Chondrocyte (in vitro differentiated cells): ENCODE data around the gene ANO4. TPM values are rescaled to one million over a fixed set of nuclear protein-coding genes. Genes with fewer than 3 reads are reported as not detected.

Source experiments
- DNase-seq: peaks from one replicate; pipeline ENCODE4 v3.0.0; 2021; ENCODE audit warnings: mixed read lengths, low spot score
- H3K27ac Mint-ChIP-seq: one replicate; pipeline ENCODE4 v1.8.0; 2021; ENCODE audit warnings: mild to moderate bottlenecking, moderate library complexity, mixed read lengths; ENCODE audit not compliant: unreplicated experiment
- H3K27me3 Mint-ChIP-seq: 2 replicates; pipeline ENCODE4 v1.8.0; 2021; ENCODE audit warnings: low read depth, mixed read lengths
- H3K36me3 Mint-ChIP-seq: 2 replicates; pipeline ENCODE4 v1.8.0; 2021; ENCODE audit warnings: low read depth, mixed read lengths
- H3K4me1 Mint-ChIP-seq: 2 replicates; pipeline ENCODE4 v1.8.0; 2021; ENCODE audit warnings: low read depth, mild to moderate bottlenecking, mixed read lengths
- H3K4me3 Mint-ChIP-seq: one replicate; pipeline ENCODE4 v1.8.0; 2021; ENCODE audit warnings: mild to moderate bottlenecking, moderate library complexity, mixed read lengths; ENCODE audit not compliant: unreplicated experiment
- H3K9me3 Mint-ChIP-seq: 2 replicates; pipeline ENCODE4 v1.8.0; 2021; ENCODE audit warnings: low read depth, mixed read lengths
- CTCF ChIP-seq: fragments of 200-600 bp; sonication (generic); IDR thresholded peaks from 2 replicates; pipeline ENCODE4 v1.5.0; 2021; ENCODE audit warnings: antibody characterized with exemption, mild to moderate bottlenecking, moderate library complexity
- total RNA-seq: library from RNA; stranded (reverse); gene quantifications from 3 replicates; pipeline ENCODE4 v1.2.1, GENCODE V29; 2021

ANO4 gene
- total RNA-seq, 1 donor from 2014 or later, result 9.2 TPM

- Mint-ChIP-seq H3K4me1 (no peaks in the 10 kb centered on the region), H3K27me3 (peaks cover 18% of the 10 kb centered on the region), H3K27ac (no peak overlapping the region), H3K9me3 (peaks cover 20% of the 10 kb centered on the region), H3K4me3 (no peak overlapping the region), H3K36me3 (peaks cover 6% of the 10 kb centered on the region)
- no peak for TF ChIP-seq CTCF
- DNase-seq, result no peak
These were observed 377.7 kb downstream of the ANO4 start for GRCh38 chr12:101172316-101172715.

GRCh38 chr12:101173197-101173749, 378.7 kb downstream of the ANO4 start:
- peaks cover 6% of the 10 kb centered on the region for H3K36me3 Mint-ChIP-seq
- H3K4me3 Mint-ChIP-seq, result no peak overlapping the region
- no peak for DNase-seq
- H3K4me1 Mint-ChIP-seq, result no peaks in the 10 kb centered on the region
- H3K9me3 Mint-ChIP-seq, result peaks cover 20% of the 10 kb centered on the region
- TF ChIP-seq CTCF, result no peak
- H3K27ac Mint-ChIP-seq, result no peak overlapping the region
- peaks cover 24% of the 10 kb centered on the region for H3K27me3 Mint-ChIP-seq

GRCh38 chr12:101174541-101174940, 380.0 kb downstream of the ANO4 start:
- H3K27ac Mint-ChIP-seq, result no peak overlapping the region
- H3K9me3 Mint-ChIP-seq, result peaks cover 20% of the 10 kb centered on the region
- H3K4me3 Mint-ChIP-seq, result no peak overlapping the region
- peaks cover 28% of the 10 kb centered on the region for H3K27me3 Mint-ChIP-seq
- DNase-seq, result no peak
- peaks cover 6% of the 10 kb centered on the region for H3K36me3 Mint-ChIP-seq
- TF ChIP-seq CTCF, result no peak
- no peaks in the 10 kb centered on the region for H3K4me1 Mint-ChIP-seq

Other genes starting within 250 kb of the ANO4 start
- 3.6 to 6.3 TPM (median 5.6 TPM) in 3 replicates for gene GAS2L3, start 221.1 kb upstream of the ANO4 start, total RNA-seq